ENCODE measurements around the gene CACNA2D2.

DNA sequence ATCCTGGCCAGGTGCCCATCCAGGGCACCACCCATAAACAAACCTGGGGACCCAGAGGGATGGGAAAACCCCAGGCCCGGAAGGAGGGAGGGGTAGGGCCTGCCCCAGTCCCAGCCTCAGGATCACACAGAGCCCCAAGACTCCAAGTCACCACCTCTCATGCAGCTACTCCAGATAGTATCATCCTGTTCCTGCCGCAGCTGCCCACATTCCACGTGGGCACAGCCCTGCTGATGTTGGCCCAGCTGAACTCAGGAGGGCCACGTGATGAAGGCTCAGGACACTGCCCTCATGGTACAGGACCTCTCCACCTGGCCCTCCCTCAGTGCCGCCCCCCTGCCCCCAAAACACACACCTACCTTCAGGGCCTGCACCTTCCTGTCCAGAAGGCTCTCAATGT, 69.5 kb downstream of the CACNA2D2 start:
- TF ChIP-seq, protein P1, sequence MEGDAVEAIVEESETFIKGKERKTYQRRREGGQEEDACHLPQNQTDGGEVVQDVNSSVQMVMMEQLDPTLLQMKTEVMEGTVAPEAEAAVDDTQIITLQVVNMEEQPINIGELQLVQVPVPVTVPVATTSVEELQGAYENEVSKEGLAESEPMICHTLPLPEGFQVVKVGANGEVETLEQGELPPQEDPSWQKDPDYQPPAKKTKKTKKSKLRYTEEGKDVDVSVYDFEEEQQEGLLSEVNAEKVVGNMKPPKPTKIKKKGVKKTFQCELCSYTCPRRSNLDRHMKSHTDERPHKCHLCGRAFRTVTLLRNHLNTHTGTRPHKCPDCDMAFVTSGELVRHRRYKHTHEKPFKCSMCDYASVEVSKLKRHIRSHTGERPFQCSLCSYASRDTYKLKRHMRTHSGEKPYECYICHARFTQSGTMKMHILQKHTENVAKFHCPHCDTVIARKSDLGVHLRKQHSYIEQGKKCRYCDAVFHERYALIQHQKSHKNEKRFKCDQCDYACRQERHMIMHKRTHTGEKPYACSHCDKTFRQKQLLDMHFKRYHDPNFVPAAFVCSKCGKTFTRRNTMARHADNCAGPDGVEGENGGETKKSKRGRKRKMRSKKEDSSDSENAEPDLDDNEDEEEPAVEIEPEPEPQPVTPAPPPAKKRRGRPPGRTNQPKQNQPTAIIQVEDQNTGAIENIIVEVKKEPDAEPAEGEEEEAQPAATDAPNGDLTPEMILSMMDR (conservative IDR thresholded peaks at IDR 0.05): no peak
- no peak for TF ChIP-seq EZH2 (IDR thresholded peaks at IDR 0.05; ENCODE audit: low read depth)

Data from PC-9 (cell line).